Loucy (cell line): ENCODE data around the gene SH3PXD2B.

Source experiments
- EZH2phosphoT487 ChIP-seq: fragments of 200-600 bp; IDR thresholded peaks from 2 replicates; pipeline ENCODE4 v1.6.1; 2018; ENCODE audit warnings: antibody characterized with exemption, mild to moderate bottlenecking, moderate library complexity, borderline replicate concordance
- TF ChIP-seq, protein P1 (sequence below): fragments of 200-600 bp; sonication (generic); conservative IDR thresholded peaks from 2 replicates; pipeline ENCODE4 v1.5.1; 2014; ENCODE audit warnings: mild to moderate bottlenecking, antibody characterized with exemption, low read length

DNA sequence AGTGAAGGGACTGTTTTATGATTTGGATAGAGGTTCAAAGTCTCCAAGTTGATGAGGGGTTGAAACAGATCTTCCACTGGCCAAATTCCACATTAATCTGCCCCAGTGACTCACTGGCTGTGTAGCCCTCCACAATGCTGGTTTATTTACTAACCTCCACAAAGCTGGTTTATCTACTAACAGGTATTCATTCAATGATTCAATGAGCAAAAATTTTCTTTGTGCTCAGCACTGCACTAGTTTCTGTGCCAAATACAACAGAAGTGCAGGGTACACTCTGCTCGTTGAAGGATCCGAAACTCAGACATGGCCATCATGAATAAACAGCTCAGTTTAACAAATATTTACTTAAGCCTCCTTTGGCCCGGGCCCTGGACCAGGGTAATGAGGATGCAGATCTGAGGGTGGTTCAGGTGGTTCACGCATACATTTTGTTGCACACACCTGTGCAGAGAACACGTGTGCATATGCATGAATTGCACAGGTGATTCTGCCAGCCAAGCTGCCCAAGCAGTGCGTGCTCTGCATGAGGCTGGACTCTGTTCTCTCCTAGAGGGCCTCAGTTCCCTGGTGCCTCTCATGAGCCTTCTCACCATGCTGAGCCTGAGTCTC is 71.0 kb downstream of the SH3PXD2B start:
- TF ChIP-seq, protein P1, sequence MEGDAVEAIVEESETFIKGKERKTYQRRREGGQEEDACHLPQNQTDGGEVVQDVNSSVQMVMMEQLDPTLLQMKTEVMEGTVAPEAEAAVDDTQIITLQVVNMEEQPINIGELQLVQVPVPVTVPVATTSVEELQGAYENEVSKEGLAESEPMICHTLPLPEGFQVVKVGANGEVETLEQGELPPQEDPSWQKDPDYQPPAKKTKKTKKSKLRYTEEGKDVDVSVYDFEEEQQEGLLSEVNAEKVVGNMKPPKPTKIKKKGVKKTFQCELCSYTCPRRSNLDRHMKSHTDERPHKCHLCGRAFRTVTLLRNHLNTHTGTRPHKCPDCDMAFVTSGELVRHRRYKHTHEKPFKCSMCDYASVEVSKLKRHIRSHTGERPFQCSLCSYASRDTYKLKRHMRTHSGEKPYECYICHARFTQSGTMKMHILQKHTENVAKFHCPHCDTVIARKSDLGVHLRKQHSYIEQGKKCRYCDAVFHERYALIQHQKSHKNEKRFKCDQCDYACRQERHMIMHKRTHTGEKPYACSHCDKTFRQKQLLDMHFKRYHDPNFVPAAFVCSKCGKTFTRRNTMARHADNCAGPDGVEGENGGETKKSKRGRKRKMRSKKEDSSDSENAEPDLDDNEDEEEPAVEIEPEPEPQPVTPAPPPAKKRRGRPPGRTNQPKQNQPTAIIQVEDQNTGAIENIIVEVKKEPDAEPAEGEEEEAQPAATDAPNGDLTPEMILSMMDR, result no peak
- TF ChIP-seq EZH2phosphoT487, result no peak
